Heart left ventricle (tissue), 16 donors: ENCODE results near the gene ABHD16B. TPM values are rescaled to one million over a fixed set of nuclear protein-coding genes. Genes with fewer than 3 reads are reported as not detected.

ENCODE experiments used
- ATAC-seq, 4 donors: fragments of 200-7000 bp; cut with Tn5 transposase; one replicate each; pipeline ENCODE4 v1.9.1; 2020 to 2022; ENCODE audit warnings: moderate library complexity in 4 of 4, mild to moderate bottlenecking in 3 of 4, moderate number of reproducible peaks in 1 of 4
- DNase-seq, 5 donors: peaks; one replicate each; pipeline ENCODE4 v3.0.0-alpha.2; 2020
- H3K27ac ChIP-seq, 12 donors: fragments of 200-600 bp; sonication (generic) in 4 of 12; one replicate each; pipeline versions ENCODE4 v1.5.0 to v1.8.0; 2016 to 2022; ENCODE audit warnings: mild to moderate bottlenecking in 2 of 12
- H3K27me3 ChIP-seq, 9 donors: fragments of 200-600 bp; sonication (generic) in 2 of 9; one replicate each; pipeline versions ENCODE4 v1.5.1 to v1.8.0; 2016 to 2022; ENCODE audit warnings: mild to moderate bottlenecking in 3 of 9
- H3K36me3 ChIP-seq, 9 donors: fragments of 200-600 bp; sonication (generic) in 2 of 9; one replicate each; pipeline versions ENCODE4 v1.5.0 to v1.8.0; 2018 to 2022; ENCODE audit warnings: mild to moderate bottlenecking in 2 of 9
- H3K4me1 ChIP-seq, 12 donors: fragments of 200-600 bp; sonication (generic) in 4 of 12; one replicate each; pipeline versions ENCODE4 v1.5.0 to v1.8.0; 2016 to 2022; ENCODE audit warnings: mild to moderate bottlenecking in 3 of 12
- H3K4me3 ChIP-seq, 12 donors: fragments of 200-600 bp; sonication (generic) in 4 of 12; one replicate each; pipeline versions ENCODE4 v1.5.0 to v1.8.0; 2017 to 2022; ENCODE audit warnings: mild to moderate bottlenecking in 9 of 12, moderate library complexity in 4 of 12
- H3K9me3 ChIP-seq, 12 donors: fragments of 200-600 bp; sonication (generic) in 4 of 12; one replicate each; pipeline versions ENCODE4 v1.5.0 to v1.8.0; 2016 to 2022; ENCODE audit warnings: mild to moderate bottlenecking in 1 of 12
- CTCF ChIP-seq, 12 donors: fragments of 200-600 bp; sonication (generic) in 4 of 12; IDR thresholded peaks; one replicate each; pipeline versions ENCODE4 v1.5.0 to v1.8.0; 2018 to 2022; ENCODE audit warnings: antibody characterized with exemption in 12 of 12, mild to moderate bottlenecking in 5 of 12
- POLR2A ChIP-seq, 2 donors: fragments of 450-650 bp; IDR thresholded peaks; one replicate each; pipeline ENCODE4 v1.6.1; 2017; ENCODE audit warnings: antibody characterized with exemption in 2 of 2, mild to moderate bottlenecking in 2 of 2, moderate library complexity in 2 of 2
- WGBS, 4 donors: extraction: QIAGEN DNeasy Blood & Tissue Kit in 2 of 4; methylation state at CpG; one replicate each; pipeline versions ENCODE4 v1.1.5 to v1.1.7; 2013 to 2018; 5-methylcytosine and 5-hydroxymethylcytosine counted together
- intact Hi-C, 10 donors: fragments of 100-400 bp; cut with DNase I; formaldehyde crosslinking; loops; one replicate each; pipeline versions ENCODE4 v1.11.1 to v1.14.2; 2022
- polyA plus RNA-seq, 2 donors: library from polyadenylated mRNA; stranded (reverse); fragments of 200-250 nt; gene quantifications; one replicate each; pipeline ENCODE4 v1.2.3, GENCODE V29; 2013
- total RNA-seq, 9 donors: library from RNA; depleted of rRNA in 2 of 9; stranded (reverse); fragments of >200 nt in 2 of 9; fragmentation: NEBNext Ultra II Directional in 3 of 9; extraction: Animal tissue kit (Norgen Biotek cat#: 25700) in 3 of 9; gene quantifications; one replicate each; pipeline versions ENCODE4 v1.1.0 to v1.2.4, GENCODE V29; 2016 to 2023
- donor health status: ischemic (EF 13 %, LVEDD 7.1; RV severe dilation, severe dysfunction).
- donor health status: healthy with polysubstance abuse.
- donor health status: DM: no; HTN: yes; CAD: no.
- donor health status: DM: no; HTN: no; CAD: no.
- donor health status: ischemic (EF 25% LVEDD 6.9; RV normal size, moderate dysfunction).
- donor health status: ischemic (EF 25% LVEDD 5.7; RV mildly dilated, moderate dysfunction).
- donor health status: healthy.
- donor health status: DM: yes; HTN: yes; CAD: no.
- donor health status: ischemic (EF 35%, LVEDD 5.7; RV mildly dilated, moderate dysfunction).
- donor health status: nonischemic (EF 11% LVEDD 7.7; RV severe dilation, severe dysfunction).
- donor health status: DM: yes; HTN: yes; CAD: no.
- donor health status: PGD.
- donor health status: ischemic (EF 29% LVEDD 5.4; RV normal size, mild dysfunction).
- donor health status: nonischemic (EF 23%, LVEDD 6.1; RV moderate dilation, normal function).

Gene ABHD16B
- total and polyA plus RNA-seq, 11 donors, result 0.12 to 0.72 TPM; not detected in 9

- H3K36me3 ChIP-seq, result no peaks in the 10 kb centered on the region
- H3K27me3 ChIP-seq, result peaks cover 0 to 27% (median 0%) of the 10 kb centered on the region in 9 donors
- WGBS, 4 donors, result 4 to 10% (median 8%) methylated on average over 10 to 76 of the region's 76 CpGs
- peak overlapping the region; percentile 80 to 97 (median 88) for H3K27ac ChIP-seq
- ATAC-seq, result peak in 3 of 4 donors; percentile 37 to 41 (median 38)
- peak overlapping the region; percentile 40 to 99 (median 66) for H3K4me3 ChIP-seq
- peaks cover 13 to 66% (median 53%) of the 10 kb centered on the region in 12 donors for H3K4me1 ChIP-seq
- intact Hi-C loops, result loop anchor here in 3 of 10 donors (2.0 to 5.0 kb wide), 4 partner anchors 15 to 45 kb away; no protein-coding TSS in a partner anchor
- TF ChIP-seq CTCF (IDR thresholded peaks at IDR 0.05) (peak in 2 of 12 donors; percentile 3 to 13), POLR2A (IDR thresholded peaks at IDR 0.05) (peak in 1 of 2 donors; percentile 28)
- DNase-seq, result peak; percentile 66 to 86 (median 75)
- H3K9me3 ChIP-seq, result no peaks in the 10 kb centered on the region
Observed at GRCh38 chr20:63831993-63832686, 29.2 kb upstream of the ABHD16B start.

- Histone ChIP-seq H3K36me3 (no peaks in the 10 kb centered on the region), H3K27ac (peak overlapping the region in 10 of 12 donors; percentile 52 to 86 (median 72)), H3K9me3 (no peaks in the 10 kb centered on the region), H3K4me3 (no peak overlapping the region), H3K4me1 (peaks cover 13 to 53% (median 44%) of the 10 kb centered on the region in 12 donors), H3K27me3 (peaks cover 0 to 23% (median 0%) of the 10 kb centered on the region in 9 donors)
- intact Hi-C loops, result loop anchor here in 3 of 10 donors (2.0 to 5.0 kb wide), 3 partner anchors 13 to 47 kb away; no protein-coding TSS in a partner anchor
- no peak for ATAC-seq
- TF ChIP-seq CTCF (IDR thresholded peaks at IDR 0.05) (no peak), POLR2A (IDR thresholded peaks at IDR 0.05) (no peak)
- WGBS, 4 donors, result 76 to 82% (median 78%) methylated on average over 17 to 20 of the region's 20 CpGs
- no peak for DNase-seq
Observed at GRCh38 chr20:63833776-63834490, 27.4 kb upstream of the ABHD16B start.

DNA sequence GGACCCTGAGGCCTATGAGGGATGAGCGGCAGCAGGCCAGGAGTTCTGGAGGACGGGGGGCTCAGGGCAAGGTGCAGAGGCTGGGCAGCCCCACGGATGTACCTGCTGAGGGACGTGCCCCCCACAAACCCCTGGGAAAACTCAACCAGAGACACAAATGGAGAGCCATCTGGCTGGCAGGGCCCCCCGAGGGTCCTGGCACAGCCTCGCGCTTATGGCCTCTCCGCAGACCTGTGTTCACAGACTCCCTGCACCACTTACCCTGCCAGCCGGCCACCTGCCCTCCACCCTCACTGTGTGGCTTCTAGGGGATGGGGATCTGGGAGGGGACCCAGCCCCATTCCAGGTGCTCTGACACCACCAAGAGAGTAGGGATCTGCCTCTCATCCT, 26.8 kb upstream of the ABHD16B start:
- H3K36me3 ChIP-seq, result no peaks in the 10 kb centered on the region
- intact Hi-C loops, result loop anchor here in 2 of 10 donors (5.0 kb wide), 2 partner anchors 42 to 47 kb away; no protein-coding TSS in a partner anchor
- H3K4me3 ChIP-seq, result no peak overlapping the region
- peaks cover 0 to 21% (median 0%) of the 10 kb centered on the region in 9 donors for H3K27me3 ChIP-seq
- no peaks in the 10 kb centered on the region for H3K9me3 ChIP-seq
- 81 to 87% (median 86%) methylated on average over 9 of the region's 9 CpGs for WGBS, 4 donors
- ATAC-seq, result no peak
- peaks cover 13 to 48% (median 39%) of the 10 kb centered on the region in 12 donors for H3K4me1 ChIP-seq
- TF ChIP-seq CTCF (IDR thresholded peaks at IDR 0.05), result no peak
- TF ChIP-seq POLR2A (IDR thresholded peaks at IDR 0.05), result no peak
- peak overlapping the region; percentile 32 to 86 (median 69) for H3K27ac ChIP-seq
- DNase-seq, result peak in 1 of 5 donors; percentile 34
